Liver (tissue), 9 donors: ENCODE results near the gene DSE. TPM values are rescaled to one million over a fixed set of nuclear protein-coding genes. Genes with fewer than 3 reads are reported as not detected.

Experiments used
- DNase-seq: peaks from one replicate; pipeline ENCODE4 v3.0.0-alpha.2; 2017; ENCODE audit warnings: low spot score
- H3K27ac ChIP-seq, 2 donors: one replicate each; pipeline ENCODE4 v1.7.0; 2013; ENCODE audit warnings: inconsistent platforms in 2 of 2, low read length in 2 of 2, control low read depth in 1 of 2, low read depth in 1 of 2, mild to moderate bottlenecking in 1 of 2
- H3K27me3 ChIP-seq, 4 donors: one replicate each; pipeline versions ENCODE4 v1.6.1 to v1.7.0; 2013; ENCODE audit warnings: low read length in 3 of 4, inconsistent platforms in 1 of 4, mild to moderate bottlenecking in 1 of 4, moderate library complexity in 1 of 4; ENCODE audit not compliant: control insufficient read depth in 4 of 4, insufficient read depth in 4 of 4
- H3K36me3 ChIP-seq, 4 donors: one replicate each; pipeline versions ENCODE4 v1.6.1 to v1.7.0; 2013; ENCODE audit warnings: low read length in 3 of 4, mild to moderate bottlenecking in 3 of 4, low read depth in 1 of 4, moderate library complexity in 1 of 4; ENCODE audit not compliant: control insufficient read depth in 4 of 4, insufficient read depth in 3 of 4
- H3K4me1 ChIP-seq, 4 donors: one replicate each; pipeline versions ENCODE4 v1.6.1 to v1.7.0; 2013; ENCODE audit warnings: low read length in 3 of 4, mild to moderate bottlenecking in 3 of 4, moderate library complexity in 1 of 4; ENCODE audit not compliant: control insufficient read depth in 4 of 4, insufficient read depth in 4 of 4
- H3K4me3 ChIP-seq, 3 donors: one replicate each; pipeline versions ENCODE4 v1.6.1 to v1.7.0; 2013; ENCODE audit warnings: low read length in 3 of 3, control low read depth in 1 of 3, low read depth in 1 of 3, mild to moderate bottlenecking in 1 of 3
- H3K9ac ChIP-seq, 2 donors: one replicate each; pipeline ENCODE4 v1.7.0; 2013; ENCODE audit warnings: low read length in 2 of 2, mild to moderate bottlenecking in 2 of 2, moderate library complexity in 2 of 2, control low read depth in 1 of 2, low read depth in 1 of 2
- H3K9me3 ChIP-seq, 4 donors: one replicate each; pipeline versions ENCODE4 v1.6.1 to v1.7.0; 2013; ENCODE audit warnings: low read length in 3 of 4; ENCODE audit not compliant: control insufficient read depth in 4 of 4
- ATF3 ChIP-seq: IDR thresholded peaks from 2 replicates; pipeline ENCODE4 v1.6.1; 2016; ENCODE audit warnings: antibody characterized with exemption
- EGR1 ChIP-seq, 2 donors: IDR thresholded peaks; 2 replicates each; pipeline ENCODE4 v1.6.1; 2016 to 2018; ENCODE audit warnings: antibody characterized with exemption in 2 of 2, low read depth in 2 of 2
- FOXA1 ChIP-seq: IDR thresholded peaks from 2 replicates; pipeline ENCODE4 v1.6.1; 2016; ENCODE audit warnings: antibody characterized with exemption
- GABPA ChIP-seq, 2 donors: IDR thresholded peaks in 1 of 2; conservative IDR thresholded peaks in 1 of 2; 2 replicates each; pipeline ENCODE4 v1.6.1; 2016; ENCODE audit warnings: antibody characterized with exemption in 2 of 2, mild to moderate bottlenecking in 1 of 2, moderate library complexity in 1 of 2
- JUND ChIP-seq, 2 donors: IDR thresholded peaks; 2 replicates each; pipeline ENCODE4 v1.6.1; 2016; ENCODE audit warnings: antibody characterized with exemption in 2 of 2
- MAX ChIP-seq: IDR thresholded peaks from 2 replicates; pipeline ENCODE4 v1.6.1; 2016; ENCODE audit warnings: antibody characterized with exemption
- NR2F2 ChIP-seq: IDR thresholded peaks from 2 replicates; pipeline ENCODE4 v1.6.1; 2016; ENCODE audit warnings: antibody characterized with exemption
- RAD21 ChIP-seq, 2 donors: IDR thresholded peaks; 2 replicates each; pipeline ENCODE4 v1.6.1; 2016; ENCODE audit warnings: antibody characterized with exemption in 2 of 2, mild to moderate bottlenecking in 2 of 2
- REST ChIP-seq: IDR thresholded peaks from 2 replicates; pipeline ENCODE4 v1.6.1; 2016; ENCODE audit warnings: antibody characterized with exemption, mild to moderate bottlenecking
- RXRA ChIP-seq, 2 donors: IDR thresholded peaks; 2 replicates each; pipeline ENCODE4 v1.6.1; 2017 to 2018; ENCODE audit warnings: antibody characterized with exemption in 2 of 2, mild to moderate bottlenecking in 1 of 2
- SP1 ChIP-seq: IDR thresholded peaks from 2 replicates; pipeline ENCODE4 v1.6.1; 2018; ENCODE audit warnings: antibody characterized with exemption, mild to moderate bottlenecking
- TAF1 ChIP-seq: conservative IDR thresholded peaks from 2 replicates; pipeline ENCODE4 v1.6.1; 2016; ENCODE audit warnings: antibody characterized with exemption, mild to moderate bottlenecking
- YY1 ChIP-seq: IDR thresholded peaks from 2 replicates; pipeline ENCODE4 v1.6.1; 2016; ENCODE audit warnings: antibody characterized with exemption, mild to moderate bottlenecking
- ZBTB33 ChIP-seq: IDR thresholded peaks from 2 replicates; pipeline ENCODE4 v1.6.1; 2016; ENCODE audit warnings: antibody characterized with exemption
- WGBS: extraction: QIAGEN DNeasy Blood & Tissue Kit; methylation state at CpG from one replicate; pipeline ENCODE4 v1.1.7; 2013; 5-methylcytosine and 5-hydroxymethylcytosine counted together
- polyA plus RNA-seq, 2 donors: library from polyadenylated mRNA; stranded (reverse) in 1 of 2; unstranded in 1 of 2; fragments of 200-250 nt in 1 of 2; fragments of >200 nt in 1 of 2; fragmentation: Nextera tagmentation in 1 of 2; extraction: Ambion mirVana in 1 of 2; gene quantifications; one replicate each; pipeline versions ENCODE4 v1.2.1 to v1.2.3, GENCODE V29; 2013 to 2015
- total RNA-seq, 2 donors: library from RNA; depleted of rRNA; stranded (reverse); fragments of >200 nt; gene quantifications; one replicate each; pipeline ENCODE4 v1.2.3, GENCODE V29; 2014
- donor health status: healthy.
- donor health status: healthy.
- donor health status: healthy.
- donor health status: healthy.
- donor health status: healthy.

DSE gene
- total and polyA plus RNA-seq, 4 donors, result 5.5 to 22.8 (median 9.6) TPM

- Histone ChIP-seq H3K27me3 (no peaks in the 10 kb centered on the region), H3K36me3 (no peaks in the 10 kb centered on the region), H3K4me3 (no peak overlapping the region), H3K4me1 (no peaks in the 10 kb centered on the region), H3K9ac (no peak overlapping the region), H3K27ac (no peak overlapping the region), H3K9me3 (no peaks in the 10 kb centered on the region)
- TF ChIP-seq JUND (IDR thresholded peaks at IDR 0.05) (no peak), RAD21 (IDR thresholded peaks at IDR 0.05) (peak; percentile 14 to 44)
- DNase-seq, result no peak
- 81% methylated on average over 2 of the region's 2 CpGs for WGBS
Measured at GRCh38 chr6:116402108-116402937, 31.6 kb downstream of the DSE start.

- H3K9ac ChIP-seq, result no peak overlapping the region
- H3K27ac ChIP-seq, result no peak overlapping the region
- TF ChIP-seq NR2F2 (no peak), YY1 (no peak), TAF1 (no peak), GABPA (IDR thresholded peaks at IDR 0.05 in 1 of 2, conservative IDR thresholded peaks at IDR 0.05 in 1 of 2) (no peak), MAX (no peak), ZBTB33 (no peak), SP1 (no peak), FOXA1 (no peak)
- WGBS, result 93% methylated on average over 1 of the region's 1 CpG
- no peaks in the 10 kb centered on the region for H3K36me3 ChIP-seq
- H3K4me3 ChIP-seq, result no peak overlapping the region
- H3K9me3 ChIP-seq, result no peaks in the 10 kb centered on the region
- H3K27me3 ChIP-seq, result no peaks in the 10 kb centered on the region
- DNase-seq, result no peak
- no peaks in the 10 kb centered on the region for H3K4me1 ChIP-seq
Measured at GRCh38 chr6:116403205-116403604, 32.5 kb downstream of the DSE start.

GRCh38 chr6:116404696-116405095 is 33.9 kb downstream of the DSE start:
- Histone ChIP-seq H3K4me1 (no peaks in the 10 kb centered on the region), H3K9ac (no peak overlapping the region), H3K27me3 (no peaks in the 10 kb centered on the region), H3K36me3 (no peaks in the 10 kb centered on the region), H3K27ac (no peak overlapping the region), H3K4me3 (no peak overlapping the region), H3K9me3 (no peaks in the 10 kb centered on the region)
- TF ChIP-seq RXRA (IDR thresholded peaks at IDR 0.05) (no peak), YY1 (no peak)
- 85% methylated on average over 3 of the region's 3 CpGs for WGBS
- no peak for DNase-seq

- no peaks in the 10 kb centered on the region for H3K27me3 ChIP-seq
- H3K4me3 ChIP-seq, result no peak overlapping the region
- H3K4me1 ChIP-seq, result no peaks in the 10 kb centered on the region
- no peaks in the 10 kb centered on the region for H3K36me3 ChIP-seq
- WGBS, result 69% methylated on average over 5 of the region's 5 CpGs
- H3K27ac ChIP-seq, result no peak overlapping the region
- no peaks in the 10 kb centered on the region for H3K9me3 ChIP-seq
- no peak for DNase-seq
- H3K9ac ChIP-seq, result no peak overlapping the region
- TF ChIP-seq MAX (no peak), RAD21 (IDR thresholded peaks at IDR 0.05) (no peak), EGR1 (IDR thresholded peaks at IDR 0.05; ENCODE audit: low read depth in 2 of 2) (no peak), NR2F2 (no peak), YY1 (no peak), JUND (IDR thresholded peaks at IDR 0.05) (no peak), ATF3 (no peak), REST (no peak), GABPA (IDR thresholded peaks at IDR 0.05 in 1 of 2, conservative IDR thresholded peaks at IDR 0.05 in 1 of 2) (no peak)
Measured at GRCh38 chr6:116405138-116405537, 34.4 kb downstream of the DSE start.
